ENCODE results near the gene GHRHR. TPM values are rescaled to one million over a fixed set of nuclear protein-coding genes. Genes with fewer than 3 reads are reported as not detected.

GHRHR gene
- total and polyA plus RNA-seq, 5 donors from 2014 or later, result not detected

DNA sequence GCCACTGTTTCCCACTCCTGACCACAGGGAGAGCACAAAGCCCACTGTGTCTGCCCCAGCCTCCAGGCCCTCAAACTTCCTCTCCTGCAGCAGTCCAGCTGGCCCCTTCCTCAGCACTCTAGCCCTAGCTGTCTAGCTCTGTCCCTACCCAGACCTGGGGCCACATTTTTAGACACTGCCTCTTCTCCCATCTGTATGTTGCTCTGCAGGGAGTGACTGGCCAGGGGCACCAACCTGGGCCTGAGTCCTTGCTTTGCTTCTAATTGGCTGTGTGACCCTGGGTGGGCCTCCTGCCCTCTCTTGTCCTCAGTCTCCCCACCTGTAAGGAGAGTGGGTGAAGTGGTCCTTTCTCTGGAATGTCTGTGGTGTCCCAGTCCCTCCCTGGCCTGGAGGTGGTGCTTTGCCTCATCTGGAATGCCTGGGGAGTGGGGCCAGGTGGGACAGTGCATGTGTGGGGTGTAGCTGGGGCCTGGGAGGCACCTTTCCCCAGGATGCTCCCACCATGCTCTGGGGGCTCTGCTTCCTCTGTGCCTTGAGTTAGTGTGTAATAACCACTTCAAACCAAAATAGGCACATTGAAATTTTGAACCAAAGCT is 27.0 kb upstream of the GHRHR start:
- Histone ChIP-seq H3K36me3 (ENCODE audit: control insufficient read depth, insufficient read depth, low read length) (no peaks in the 10 kb centered on the region), H3K9me3 (ENCODE audit: control insufficient read depth in 2 of 2, low read length in 2 of 2) (no peaks in the 10 kb centered on the region), H3K4me3 (ENCODE audit: low read depth, low read length) (no peak overlapping the region), H3K27me3 (ENCODE audit: control insufficient read depth, insufficient read depth, low read length) (peaks cover 17% of the 10 kb centered on the region), H3K27ac (ENCODE audit: insufficient read depth, low read length, poor library complexity, severe bottlenecking) (no peak overlapping the region), H3K4me1 (ENCODE audit: control insufficient read depth, insufficient read depth, low read length, poor library complexity, severe bottlenecking) (no peaks in the 10 kb centered on the region)
- Mint-ChIP-seq H3K4me3 (no peak overlapping the region), H3K27ac (no peak overlapping the region), H3K36me3 (no peaks in the 10 kb centered on the region), H3K9me3 (peaks cover 0 to 3% (median 0%) of the 10 kb centered on the region in 7 donors), H3K27me3 (peaks cover 38% of the 10 kb centered on the region), H3K4me1 (peaks cover 0 to 4% (median 0%) of the 10 kb centered on the region in 4 donors)
- ATAC-seq (ENCODE audit: low read depth in 2 of 2) (no peak), DNase-seq (no peak)

- peaks cover 45% of the 10 kb centered on the region for H3K27me3 Mint-ChIP-seq
- DNase-seq (no peak), ATAC-seq (ENCODE audit: low read depth in 2 of 2) (no peak)
- H3K4me1 Mint-ChIP-seq, result peaks cover 0 to 4% (median 0%) of the 10 kb centered on the region in 4 donors
- H3K4me3 ChIP-seq (ENCODE audit: low read depth, low read length), result no peak overlapping the region
- no peak overlapping the region for H3K27ac ChIP-seq (ENCODE audit: insufficient read depth, low read length, poor library complexity, severe bottlenecking)
- no peaks in the 10 kb centered on the region for H3K9me3 ChIP-seq (ENCODE audit: control insufficient read depth in 2 of 2, low read length in 2 of 2)
- peaks cover 20% of the 10 kb centered on the region for H3K27me3 ChIP-seq (ENCODE audit: control insufficient read depth, insufficient read depth, low read length)
- no peak overlapping the region for H3K4me3 Mint-ChIP-seq
- H3K9me3 Mint-ChIP-seq, result peaks cover 0 to 3% (median 0%) of the 10 kb centered on the region in 7 donors
- no peaks in the 10 kb centered on the region for H3K36me3 Mint-ChIP-seq
- H3K36me3 ChIP-seq (ENCODE audit: control insufficient read depth, insufficient read depth, low read length), result no peaks in the 10 kb centered on the region
- H3K4me1 ChIP-seq (ENCODE audit: control insufficient read depth, insufficient read depth, low read length, poor library complexity, severe bottlenecking), result no peaks in the 10 kb centered on the region
- no peak overlapping the region for H3K27ac Mint-ChIP-seq
These were observed 26.3 kb upstream of the GHRHR start for GRCh38 chr7:30937416-30937815.

- H3K4me1 ChIP-seq (ENCODE audit: control insufficient read depth, insufficient read depth, low read length, poor library complexity, severe bottlenecking), result no peaks in the 10 kb centered on the region
- H3K9me3 ChIP-seq (ENCODE audit: control insufficient read depth in 2 of 2, low read length in 2 of 2), result no peaks in the 10 kb centered on the region
- Mint-ChIP-seq H3K27ac (no peak overlapping the region), H3K9me3 (peaks cover 0 to 3% (median 0%) of the 10 kb centered on the region in 7 donors), H3K4me1 (peaks cover 0 to 4% (median 0%) of the 10 kb centered on the region in 4 donors), H3K4me3 (no peak overlapping the region), H3K27me3 (peaks cover 46% of the 10 kb centered on the region), H3K36me3 (no peaks in the 10 kb centered on the region)
- H3K36me3 ChIP-seq (ENCODE audit: control insufficient read depth, insufficient read depth, low read length), result no peaks in the 10 kb centered on the region
- no peak overlapping the region for H3K27ac ChIP-seq (ENCODE audit: insufficient read depth, low read length, poor library complexity, severe bottlenecking)
- no peak overlapping the region for H3K4me3 ChIP-seq (ENCODE audit: low read depth, low read length)
- ATAC-seq (ENCODE audit: low read depth in 2 of 2) (peak in 1 of 2 donors; percentile 28), DNase-seq (peak; percentile 25 to 56 (median 26))
- H3K27me3 ChIP-seq (ENCODE audit: control insufficient read depth, insufficient read depth, low read length), result peaks cover 25% of the 10 kb centered on the region
These were observed 25.1 kb upstream of the GHRHR start for GRCh38 chr7:30938435-30939316.

DNA sequence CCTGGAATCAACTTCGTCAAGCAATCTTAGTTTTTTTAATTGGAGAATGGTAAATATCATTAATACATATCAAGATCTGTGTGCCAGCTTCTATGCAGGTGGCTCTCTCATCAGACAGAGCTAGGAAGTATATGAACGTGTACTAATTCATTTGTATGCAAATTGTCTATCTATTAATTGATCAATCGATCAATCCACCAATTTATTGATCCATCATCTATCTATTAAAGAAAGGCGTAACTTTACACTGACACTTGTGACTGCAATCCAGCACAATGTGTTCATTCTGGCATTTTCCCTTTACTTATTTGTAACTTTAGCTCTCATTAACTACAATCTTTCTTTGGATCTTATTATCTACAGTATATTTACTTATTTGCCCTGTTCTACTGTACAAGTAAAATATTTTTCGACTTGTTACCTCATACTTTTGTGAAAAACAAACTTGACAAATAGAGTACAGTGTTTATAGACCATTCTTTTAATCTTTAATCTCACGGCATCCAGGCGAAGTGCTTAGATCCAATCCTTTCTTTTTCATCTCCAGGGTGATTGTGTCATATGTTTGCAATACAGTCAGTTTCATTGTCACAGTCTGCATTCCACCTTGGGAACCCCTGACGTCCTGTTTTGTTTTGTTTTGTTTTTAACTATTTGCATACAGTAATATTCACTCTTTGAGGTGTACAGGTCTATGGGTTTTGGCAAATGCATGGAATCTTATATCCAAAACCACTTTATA is 22.0 kb upstream of the GHRHR start:
- Mint-ChIP-seq H3K4me3 (no peak overlapping the region), H3K27me3 (peaks cover 50% of the 10 kb centered on the region), H3K4me1 (peaks cover 0 to 4% (median 0%) of the 10 kb centered on the region in 4 donors), H3K36me3 (no peaks in the 10 kb centered on the region), H3K27ac (no peak overlapping the region), H3K9me3 (peaks cover 1 to 18% (median 5%) of the 10 kb centered on the region in 7 donors)
- Histone ChIP-seq H3K36me3 (ENCODE audit: control insufficient read depth, insufficient read depth, low read length) (no peaks in the 10 kb centered on the region), H3K27ac (ENCODE audit: insufficient read depth, low read length, poor library complexity, severe bottlenecking) (no peak overlapping the region), H3K4me3 (ENCODE audit: low read depth, low read length) (no peak overlapping the region), H3K9me3 (ENCODE audit: control insufficient read depth in 2 of 2, low read length in 2 of 2) (peaks cover 6 to 16% of the 10 kb centered on the region in 2 experiments), H3K4me1 (ENCODE audit: control insufficient read depth, insufficient read depth, low read length, poor library complexity, severe bottlenecking) (no peaks in the 10 kb centered on the region), H3K27me3 (ENCODE audit: control insufficient read depth, insufficient read depth, low read length) (peaks cover 33% of the 10 kb centered on the region)
- ATAC-seq (ENCODE audit: low read depth in 2 of 2) (no peak), DNase-seq (no peak)

DNA sequence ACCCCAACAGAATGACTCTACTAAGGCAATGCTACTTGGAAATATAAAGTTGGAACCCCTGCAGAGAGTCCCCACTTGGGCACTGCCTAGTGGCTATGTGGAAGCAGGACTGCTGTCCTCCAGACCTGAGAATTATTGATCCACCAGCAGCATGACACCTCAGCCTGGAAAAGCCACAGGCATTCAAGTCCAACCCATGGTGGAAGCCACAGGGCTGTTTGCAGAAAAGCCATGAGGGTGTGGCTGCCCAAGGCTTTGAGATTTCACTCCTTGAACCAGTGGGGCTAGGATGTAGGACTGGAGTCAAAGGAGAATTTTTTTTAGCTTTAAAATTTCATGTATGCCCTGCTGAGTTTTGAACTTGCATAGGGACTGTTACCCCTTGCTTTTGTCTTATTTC is 13.6 kb upstream of the GHRHR start:
- no peak overlapping the region for H3K4me3 Mint-ChIP-seq
- Histone ChIP-seq H3K4me1 (ENCODE audit: control insufficient read depth, insufficient read depth, low read length, poor library complexity, severe bottlenecking) (no peaks in the 10 kb centered on the region), H3K9me3 (ENCODE audit: control insufficient read depth in 2 of 2, low read length in 2 of 2) (peaks cover under 1 to 7% of the 10 kb centered on the region in 2 experiments), H3K36me3 (ENCODE audit: control insufficient read depth, insufficient read depth, low read length) (no peaks in the 10 kb centered on the region), H3K4me3 (ENCODE audit: low read depth, low read length) (no peak overlapping the region), H3K27me3 (ENCODE audit: control insufficient read depth, insufficient read depth, low read length) (no peaks in the 10 kb centered on the region), H3K27ac (ENCODE audit: insufficient read depth, low read length, poor library complexity, severe bottlenecking) (no peak overlapping the region)
- DNase-seq (no peak), ATAC-seq (ENCODE audit: low read depth in 2 of 2) (no peak)
- no peak overlapping the region for H3K27ac Mint-ChIP-seq
- no peaks in the 10 kb centered on the region for H3K4me1 Mint-ChIP-seq
- peaks cover 23% of the 10 kb centered on the region for H3K27me3 Mint-ChIP-seq
- H3K36me3 Mint-ChIP-seq, result no peaks in the 10 kb centered on the region
- H3K9me3 Mint-ChIP-seq, result peaks cover 0 to 15% (median 8%) of the 10 kb centered on the region in 7 donors

- peaks cover 30% of the 10 kb centered on the region for H3K27me3 Mint-ChIP-seq
- H3K27me3 ChIP-seq (ENCODE audit: control insufficient read depth, insufficient read depth, low read length), result no peaks in the 10 kb centered on the region
- no peaks in the 10 kb centered on the region for H3K9me3 ChIP-seq (ENCODE audit: control insufficient read depth in 2 of 2, low read length in 2 of 2)
- no peak for ATAC-seq (ENCODE audit: low read depth in 2 of 2)
- no peak overlapping the region for H3K4me3 ChIP-seq (ENCODE audit: low read depth, low read length)
- no peak overlapping the region for H3K27ac ChIP-seq (ENCODE audit: insufficient read depth, low read length, poor library complexity, severe bottlenecking)
- DNase-seq, result no peak
- no peaks in the 10 kb centered on the region for H3K4me1 Mint-ChIP-seq
- H3K4me1 ChIP-seq (ENCODE audit: control insufficient read depth, insufficient read depth, low read length, poor library complexity, severe bottlenecking), result no peaks in the 10 kb centered on the region
- no peaks in the 10 kb centered on the region for H3K36me3 Mint-ChIP-seq
- H3K36me3 ChIP-seq (ENCODE audit: control insufficient read depth, insufficient read depth, low read length), result no peaks in the 10 kb centered on the region
- H3K27ac Mint-ChIP-seq, result no peak overlapping the region
- H3K9me3 Mint-ChIP-seq, result peaks cover 0 to 15% (median 6%) of the 10 kb centered on the region in 7 donors
- H3K4me3 Mint-ChIP-seq, result no peak overlapping the region
These were observed 8.8 kb upstream of the GHRHR start for GRCh38 chr7:30954914-30955313.

- H3K9me3 ChIP-seq (ENCODE audit: control insufficient read depth in 2 of 2, low read length in 2 of 2), result no peaks in the 10 kb centered on the region
- peaks cover 25% of the 10 kb centered on the region for H3K27me3 Mint-ChIP-seq
- no peak overlapping the region for H3K4me3 ChIP-seq (ENCODE audit: low read depth, low read length)
- ATAC-seq (ENCODE audit: low read depth in 2 of 2) (no peak), DNase-seq (no peak)
- H3K36me3 ChIP-seq (ENCODE audit: control insufficient read depth, insufficient read depth, low read length), result no peaks in the 10 kb centered on the region
- H3K4me3 Mint-ChIP-seq, result no peak overlapping the region
- no peak overlapping the region for H3K27ac Mint-ChIP-seq
- H3K27me3 ChIP-seq (ENCODE audit: control insufficient read depth, insufficient read depth, low read length), result no peaks in the 10 kb centered on the region
- H3K4me1 Mint-ChIP-seq, result no peaks in the 10 kb centered on the region
- no peaks in the 10 kb centered on the region for H3K4me1 ChIP-seq (ENCODE audit: control insufficient read depth, insufficient read depth, low read length, poor library complexity, severe bottlenecking)
- peaks cover 0 to 15% (median 4%) of the 10 kb centered on the region in 7 donors for H3K9me3 Mint-ChIP-seq
- no peaks in the 10 kb centered on the region for H3K36me3 Mint-ChIP-seq
- H3K27ac ChIP-seq (ENCODE audit: insufficient read depth, low read length, poor library complexity, severe bottlenecking), result no peak overlapping the region
These were observed 7.0 kb upstream of the GHRHR start for GRCh38 chr7:30956704-30957103.

Data from CD4-positive, CD25-positive, alpha-beta regulatory T cell (primary cell).